Mesangial cell (primary cell): ENCODE measurements around the gene MLPH. TPM values are rescaled to one million over a fixed set of nuclear protein-coding genes. Genes with fewer than 3 reads are reported as not detected.

Experiments used
- total RNA-seq: library from RNA; depleted of rRNA; stranded (reverse); fragments of >200 nt; gene quantifications from 2 replicates; pipeline ENCODE4 v1.2.3, GENCODE V29; 2015

MLPH gene
- total RNA-seq = 79.8 and 114 TPM in 2 replicates

GRCh38 chr2:237486819-237487448 is at the start of gene MLPH:
Gene MLPH, plus strand, starts transcription at chr2:237487251. Its CDS starts 6,176 bp downstream, at chr2:237493427.

GRCh38 chr2:237566401-237567235 is 79.6 kb downstream of the MLPH start, which contains the start of gene PRLH:
Gene PRLH, plus strand, starts transcription at chr2:237566574. Its CDS starts 0 bp downstream, at chr2:237566574.

DNA sequence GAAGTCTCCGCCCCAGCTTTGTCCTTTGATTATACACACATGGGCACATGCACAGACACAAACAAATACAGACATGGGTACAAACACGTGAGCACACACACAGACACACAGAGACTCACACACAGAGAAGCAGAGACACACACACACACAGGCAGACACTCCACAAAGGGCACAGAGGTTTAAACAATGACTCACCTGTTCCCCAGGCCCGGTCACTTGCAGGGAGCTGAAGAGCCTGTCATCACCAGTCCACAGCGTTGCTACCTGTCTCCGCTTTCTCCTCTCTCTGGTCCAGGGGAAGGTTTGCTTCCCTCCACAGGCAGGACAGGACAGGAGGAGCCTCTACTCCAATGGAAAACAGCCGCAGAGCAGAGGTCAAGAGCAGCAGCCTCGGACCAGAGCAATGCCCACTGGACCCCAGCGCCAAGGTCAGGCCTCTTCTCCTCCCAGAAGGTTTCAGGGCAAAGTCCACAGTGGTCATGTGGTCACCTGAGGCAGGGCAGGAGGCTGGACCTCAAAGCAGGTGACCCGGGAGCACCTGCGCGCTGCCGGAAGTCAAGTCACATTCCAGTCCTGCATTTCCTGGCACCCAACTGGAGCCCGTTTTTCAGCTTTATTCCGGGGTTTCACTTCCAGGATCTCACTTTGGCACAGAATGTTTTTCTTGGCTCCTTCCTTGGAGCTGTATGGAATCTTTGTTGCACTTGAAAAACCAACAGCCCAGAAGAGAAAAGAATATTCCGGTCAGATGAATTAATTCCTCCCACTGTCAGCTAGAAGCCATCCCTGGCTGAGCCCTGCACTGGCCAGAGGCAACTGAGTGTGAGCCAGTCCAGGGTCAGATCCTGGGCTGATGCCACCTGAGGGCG is 103.5 kb downstream of the MLPH start, which contains the start of gene RAB17:
RAB17 (minus strand) TSS at position 463 of the 869 bp plus-strand sequence. CDS start 4,580 bp downstream, outside the sequence.

Other genes starting within 250 kb of the MLPH start
- 209 and 496 TPM in 2 replicates for gene COL6A3, start 73.1 kb upstream of the MLPH start, total RNA-seq
- gene PRLH, start 79.3 kb downstream of the MLPH start, total RNA-seq = not detected in 2 replicates
- 0.63 TPM in 1 of 2 replicates, not detected in the other for gene RAB17, start 103.5 kb downstream of the MLPH start, total RNA-seq
- gene LRRFIP1, start 140.3 kb downstream of the MLPH start, total RNA-seq = 33.6 and 49.5 TPM in 2 replicates